Natural killer cell (primary cell): ENCODE results near the gene RTF1. TPM values are rescaled to one million over a fixed set of nuclear protein-coding genes. Genes with fewer than 3 reads are reported as not detected.
"Not testable (repeated sequence)": the region's sequence is repeated elsewhere in the genome, so short reads cannot be mapped to it uniquely, and the experiment has no call there.

Experiments
- ATAC-seq, 3 donors: fragments of 150-1000 bp in 2 of 3; fragments of 200-7000 bp in 1 of 3; cut with Tn5 transposase; 1 replicate in 1 of 3; 2 replicates in 2 of 3; pipeline ENCODE4 v1.10.0; 2021; ENCODE audit warnings: mild to moderate bottlenecking in 2 of 3, moderate library complexity in 2 of 3
- DNase-seq, 2 donors: peaks; one replicate each; pipeline versions ENCODE4 v3.0.0 to v3.0.0-alpha.2; 2013 to 2021; ENCODE audit warnings: mixed read lengths in 1 of 2
- H3K27ac ChIP-seq: one replicate; pipeline ENCODE4 v1.5.1; 2013; ENCODE audit warnings: mild to moderate bottlenecking, low read length
- H3K27me3 ChIP-seq: one replicate; pipeline ENCODE4 v1.6.1; 2013; ENCODE audit warnings: low read length; ENCODE audit not compliant: control insufficient read depth, insufficient read depth
- H3K36me3 ChIP-seq: one replicate; pipeline ENCODE4 v1.6.1; 2013; ENCODE audit warnings: low read length; ENCODE audit not compliant: control insufficient read depth, insufficient read depth
- H3K4me1 ChIP-seq: one replicate; pipeline ENCODE4 v1.6.1; 2013; ENCODE audit warnings: low read length; ENCODE audit not compliant: control insufficient read depth, insufficient read depth
- H3K4me3 ChIP-seq: one replicate; pipeline ENCODE4 v1.5.1; 2013; ENCODE audit warnings: low read length
- H3K9me3 ChIP-seq: one replicate; pipeline ENCODE4 v1.6.1; 2013; ENCODE audit warnings: low read length; ENCODE audit not compliant: control insufficient read depth, insufficient read depth
- H3K27ac Mint-ChIP-seq, 2 donors: one replicate each; pipeline ENCODE4 v1.8.0; 2022; ENCODE audit warnings: mild to moderate bottlenecking in 2 of 2, mixed read lengths in 2 of 2, moderate library complexity in 1 of 2
- H3K27me3 Mint-ChIP-seq, 2 donors: one replicate each; pipeline ENCODE4 v1.8.0; 2022; ENCODE audit warnings: low read depth in 2 of 2, mixed read lengths in 2 of 2
- H3K36me3 Mint-ChIP-seq: one replicate; pipeline ENCODE4 v1.8.0; 2022; ENCODE audit warnings: mixed read lengths
- H3K4me1 Mint-ChIP-seq, 2 donors: one replicate each; pipeline ENCODE4 v1.8.0; 2022; ENCODE audit warnings: mixed read lengths in 2 of 2
- H3K4me3 Mint-ChIP-seq: one replicate; pipeline ENCODE4 v1.8.0; 2022; ENCODE audit warnings: mild to moderate bottlenecking, moderate library complexity, mixed read lengths
- H3K9me3 Mint-ChIP-seq, 2 donors: one replicate each; pipeline ENCODE4 v1.8.0; 2022; ENCODE audit warnings: mixed read lengths in 2 of 2
- CTCF ChIP-seq: fragments of 200-600 bp; IDR thresholded peaks from one replicate; pipeline ENCODE4 v1.8.0; 2022; ENCODE audit warnings: antibody characterized with exemption
- WGBS: methylation state at CpG from one replicate; pipeline ENCODE4 v1.1.7; 2013; ENCODE audit warnings: missing lambda C conversion rate; ENCODE audit not compliant: insufficient coverage; 5-methylcytosine and 5-hydroxymethylcytosine counted together
- intact Hi-C: fragments of 100-400 bp; cut with micrococcal nuclease; formaldehyde crosslinking; loops from one replicate; pipeline ENCODE4 v1.14.2; 2022
- total RNA-seq, 4 donors: library from RNA; stranded (reverse); fragments of 120-200 nt in 1 of 4; gene quantifications; one replicate each; pipeline versions ENCODE4 v1.2.3 to v1.2.4, GENCODE V29; 2013 to 2022

RTF1 gene
- total RNA-seq, 3 donors from 2014 or later (not counting 1 experiment from before 2014, with no cell fraction given) = 35.8 to 53.1 (median 42.7) TPM

DNA sequence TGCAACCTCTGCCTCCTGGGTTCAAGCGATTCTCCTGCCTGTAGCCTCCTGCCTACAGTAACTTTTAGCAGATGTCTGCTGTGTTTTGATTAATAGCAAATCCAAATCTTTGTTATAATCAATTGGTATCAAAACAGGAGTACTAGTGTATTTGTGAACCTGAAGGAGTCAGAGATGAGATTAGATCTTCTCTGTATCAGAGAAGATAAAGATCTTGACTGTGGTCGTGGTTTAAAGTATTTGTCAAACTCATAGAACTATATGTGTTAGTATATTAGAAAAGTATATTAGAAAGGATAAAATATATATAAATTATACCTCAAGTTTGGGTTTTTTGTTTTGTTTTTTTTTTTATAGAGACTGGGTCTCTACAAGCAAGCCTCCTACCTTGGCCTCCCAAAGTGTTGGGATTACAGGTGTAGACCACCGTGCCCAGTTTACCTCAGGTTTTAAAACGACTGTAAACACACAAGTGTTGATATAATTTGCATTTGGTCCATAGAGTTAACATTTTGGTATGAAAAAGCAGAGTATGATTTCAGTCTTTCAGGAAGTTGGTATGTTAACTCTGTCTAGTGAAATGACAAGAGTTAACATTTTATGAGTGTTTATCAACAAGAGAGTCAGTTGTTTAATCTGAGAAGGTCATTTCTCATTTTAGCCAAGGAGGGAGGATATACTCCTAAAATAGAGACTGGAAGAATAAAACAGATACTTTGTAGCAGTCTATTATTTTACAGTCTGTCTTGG is 18.3 kb downstream of the RTF1 start:
- Mint-ChIP-seq H3K9me3 (no peaks in the 10 kb centered on the region), H3K27me3 (no peaks in the 10 kb centered on the region), H3K4me1 (peaks cover 6 to 10% of the 10 kb centered on the region in 2 donors), H3K27ac (no peak overlapping the region), H3K4me3 (no peak overlapping the region), H3K36me3 (no peaks in the 10 kb centered on the region)
- Histone ChIP-seq H3K27ac (no peak overlapping the region), H3K4me3 (no peak overlapping the region), H3K27me3 (no peaks in the 10 kb centered on the region), H3K9me3 (no peaks in the 10 kb centered on the region), H3K4me1 (no peaks in the 10 kb centered on the region), H3K36me3 (peaks cover 2% of the 10 kb centered on the region)
- intact Hi-C loops = no loop called here
- ATAC-seq (no peak), DNase-seq (no peak)
- no peak for TF ChIP-seq CTCF
- WGBS = 88% methylated on average over 3 of the region's 4 CpGs

DNA sequence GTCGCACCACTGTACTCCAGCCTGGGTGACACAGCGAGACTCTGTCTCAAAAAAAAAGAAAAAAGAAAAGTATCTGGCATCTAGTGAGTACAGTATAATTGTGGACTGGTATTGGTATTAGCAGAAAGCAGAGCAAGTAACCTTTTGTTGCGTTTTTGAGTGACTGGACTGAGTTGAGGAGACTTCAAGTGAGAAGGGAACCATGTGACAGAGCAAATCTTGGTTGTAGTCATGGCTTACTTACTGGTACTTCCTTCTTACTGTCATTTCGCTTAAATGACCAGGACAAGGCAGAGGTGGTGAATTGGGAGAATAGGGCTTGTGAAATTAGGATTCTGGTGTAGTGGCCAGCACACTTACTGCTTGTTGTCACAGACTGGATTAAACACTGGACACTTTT is 20.6 kb downstream of the RTF1 start:
- Histone ChIP-seq H3K27ac (no peak overlapping the region), H3K9me3 (no peaks in the 10 kb centered on the region), H3K4me1 (no peaks in the 10 kb centered on the region), H3K36me3 (peaks cover 9% of the 10 kb centered on the region), H3K4me3 (no peak overlapping the region), H3K27me3 (no peaks in the 10 kb centered on the region)
- no peaks in the 10 kb centered on the region for H3K9me3 Mint-ChIP-seq
- TF ChIP-seq CTCF = no peak
- no peaks in the 10 kb centered on the region for H3K36me3 Mint-ChIP-seq
- H3K27ac Mint-ChIP-seq = peak overlapping the region; percentile 14 to 27
- peaks cover 6 to 10% of the 10 kb centered on the region in 2 donors for H3K4me1 Mint-ChIP-seq
- H3K27me3 Mint-ChIP-seq = no peaks in the 10 kb centered on the region
- intact Hi-C loops = no loop called here
- ATAC-seq = no peak
- no peak for DNase-seq
- WGBS = 91% methylated on average over 4 of the region's 4 CpGs
- H3K4me3 Mint-ChIP-seq = no peak overlapping the region

GRCh38 chr15:41438206-41438605 is 21.3 kb downstream of the RTF1 start:
- no peaks in the 10 kb centered on the region for H3K9me3 Mint-ChIP-seq
- no peaks in the 10 kb centered on the region for H3K27me3 Mint-ChIP-seq
- H3K4me3 ChIP-seq = no peak overlapping the region
- no peak overlapping the region for H3K4me3 Mint-ChIP-seq
- DNase-seq (no peak), ATAC-seq (no peak)
- H3K4me1 ChIP-seq = no peaks in the 10 kb centered on the region
- WGBS = 98% methylated on average over 9 of the region's 11 CpGs
- intact Hi-C loops = no loop called here
- no peak for TF ChIP-seq CTCF
- peak overlapping the region in 1 of 2 donors; percentile 14 for H3K27ac Mint-ChIP-seq
- no peaks in the 10 kb centered on the region for H3K36me3 Mint-ChIP-seq
- H3K27ac ChIP-seq = no peak overlapping the region
- peaks cover 11 to 15% of the 10 kb centered on the region in 2 donors for H3K4me1 Mint-ChIP-seq
- H3K27me3 ChIP-seq = no peaks in the 10 kb centered on the region
- H3K9me3 ChIP-seq = no peaks in the 10 kb centered on the region
- peaks cover 12% of the 10 kb centered on the region for H3K36me3 ChIP-seq

DNA sequence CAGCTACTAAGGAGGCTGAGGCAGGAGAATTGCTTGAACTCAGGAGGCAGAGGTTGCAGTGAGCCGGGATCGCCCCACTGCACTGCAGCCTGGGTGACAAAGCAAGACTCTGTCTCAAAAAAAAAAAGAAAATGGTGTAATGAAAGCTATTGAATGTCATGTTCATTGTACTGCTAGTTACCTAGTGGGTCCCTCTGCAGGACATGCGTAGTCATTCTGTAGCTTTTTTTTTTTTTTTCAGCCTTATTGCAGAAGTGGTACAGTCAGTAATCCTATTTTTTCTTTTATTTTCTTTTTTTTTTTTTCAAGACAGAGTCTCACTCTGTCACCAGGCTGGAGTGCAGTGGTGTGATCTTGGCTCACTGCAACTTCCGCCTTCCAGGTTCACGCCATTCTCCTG is 21.9 kb downstream of the RTF1 start:
- H3K4me3 Mint-ChIP-seq, H3K36me3 Mint-ChIP-seq: not testable (repeated sequence)
- WGBS = 95% methylated on average over 5 of the region's 5 CpGs

More for the DNA sequence above, 21.9 kb downstream of the RTF1 start:
- H3K27ac ChIP-seq, intact Hi-C loops, H3K9me3 Mint-ChIP-seq, H3K4me1 ChIP-seq, ATAC-seq, H3K9me3 ChIP-seq, H3K27me3 Mint-ChIP-seq, DNase-seq, H3K27ac Mint-ChIP-seq, H3K4me3 ChIP-seq, H3K27me3 ChIP-seq: not testable (repeated sequence)
- H3K4me1 Mint-ChIP-seq = peaks cover 15 to 20% of the 10 kb centered on the region in 2 donors
- H3K36me3 ChIP-seq = peaks cover 12% of the 10 kb centered on the region
